ENCODE results near the gene FHOD1.

Gene FHOD1

GRCh38 chr16:67277294-67277998 is 30.2 kb upstream of the FHOD1 start:
- no peak for DNase-seq

DNA sequence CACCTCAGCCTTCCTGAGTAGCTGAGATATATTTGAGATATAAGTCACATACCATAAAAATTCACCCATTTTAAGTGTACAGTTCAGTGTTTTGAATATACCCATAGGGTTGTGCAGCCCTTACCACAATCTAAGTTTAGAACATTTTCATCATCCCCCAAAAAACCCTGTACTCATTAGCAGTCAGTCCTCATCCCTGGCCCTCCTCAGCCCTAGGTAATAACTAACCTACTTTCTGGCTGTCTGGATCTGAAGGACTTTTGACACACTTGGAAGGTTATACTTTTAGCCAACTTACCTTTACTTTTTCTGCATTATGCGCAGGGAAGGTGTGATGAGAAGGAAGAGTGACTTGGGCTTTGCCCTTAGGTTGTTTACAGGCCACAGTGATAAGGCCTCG is 28.0 kb upstream of the FHOD1 start:
- no peak for DNase-seq

GRCh38 chr16:67271446-67271845 is 24.2 kb upstream of the FHOD1 start:
- DNase-seq, result no peak

DNA sequence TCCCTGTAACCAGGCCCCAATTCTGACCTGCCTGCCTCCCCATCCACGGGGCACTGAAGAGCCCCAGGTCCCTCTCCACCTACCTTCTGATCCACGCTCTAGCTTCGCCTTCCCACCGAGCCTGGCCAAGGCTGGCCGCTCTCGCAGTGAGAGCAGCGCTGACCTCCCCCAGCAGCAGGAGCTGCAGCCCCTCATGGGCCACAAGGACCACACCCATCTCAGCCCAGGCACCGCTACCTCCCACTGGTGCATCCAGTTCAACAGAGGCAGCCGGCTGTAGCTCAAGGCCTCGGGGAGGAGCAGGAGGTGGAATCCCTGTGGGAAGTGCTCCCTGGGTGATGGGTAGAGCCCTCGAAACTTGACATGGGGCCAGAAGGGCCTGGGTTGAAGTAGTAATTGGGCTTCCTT is 23.7 kb upstream of the FHOD1 start:
- no peak for DNase-seq

- no peak for DNase-seq
These were observed 22.5 kb upstream of the FHOD1 start for GRCh38 chr16:67269766-67270165.

- no peak for DNase-seq
These were observed 20.9 kb upstream of the FHOD1 start for GRCh38 chr16:67268136-67268579.

DNA sequence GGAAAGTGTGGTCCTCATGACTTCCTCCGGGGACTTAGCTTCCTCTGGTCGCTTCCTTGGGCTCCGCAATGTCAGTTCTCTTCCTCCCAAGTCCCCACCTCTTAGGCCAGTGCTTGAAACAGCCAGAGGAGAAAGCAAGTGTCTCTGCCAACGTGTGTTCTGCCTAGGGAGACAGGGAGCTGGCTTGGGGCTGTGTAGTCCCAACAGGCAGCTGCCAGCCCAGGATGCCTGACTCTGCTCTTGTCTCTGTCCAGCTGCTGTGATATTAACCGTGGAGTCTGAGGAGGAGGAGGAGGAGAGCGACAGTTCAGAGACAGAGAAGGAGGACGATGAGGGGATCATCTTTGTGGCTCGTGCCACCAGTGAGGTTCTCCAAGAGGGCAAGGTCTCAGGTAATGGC is 18.6 kb upstream of the FHOD1 start:
- no peak for DNase-seq

DNA sequence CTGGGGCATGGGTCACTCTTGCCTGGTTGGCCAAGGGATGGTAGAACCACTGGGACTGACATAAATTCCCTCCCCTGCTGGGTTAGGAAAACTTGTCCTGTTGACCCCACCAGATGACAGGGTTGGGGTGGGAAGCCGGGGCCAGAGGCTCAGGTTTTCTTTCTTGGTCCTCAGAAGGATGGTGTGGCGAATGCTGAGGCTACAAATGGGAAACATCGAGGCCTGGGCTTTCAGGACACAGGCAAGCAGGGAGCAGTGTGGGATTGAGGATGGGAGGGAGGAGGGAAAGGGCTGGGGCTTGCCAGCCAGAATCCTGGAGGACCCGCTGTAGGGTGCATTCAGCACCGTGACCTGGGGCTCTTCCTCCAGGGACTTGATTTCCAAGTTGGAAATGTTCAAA is 17.6 kb upstream of the FHOD1 start:
- DNase-seq, result no peak

DNA sequence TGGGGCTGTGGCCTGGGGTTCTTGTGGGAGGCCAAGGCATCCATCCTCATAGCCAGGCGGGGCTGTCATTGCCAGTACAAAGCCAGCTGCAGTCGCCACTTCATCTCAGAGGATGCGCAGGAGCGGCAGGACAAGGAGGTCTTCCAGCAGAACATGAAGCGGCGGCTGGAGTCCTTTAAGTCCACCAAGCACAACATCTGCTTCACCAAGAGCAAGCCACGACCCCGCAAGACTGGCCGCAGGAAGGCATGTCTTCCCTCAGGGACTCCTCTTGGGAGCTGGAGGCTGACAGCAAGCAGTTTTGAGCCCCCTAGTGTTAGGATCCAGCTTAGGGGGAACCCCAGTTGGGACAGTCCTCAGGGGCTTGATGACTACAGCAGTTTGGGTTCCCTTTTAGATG is 17.0 kb upstream of the FHOD1 start:
- no peak for DNase-seq

DNA sequence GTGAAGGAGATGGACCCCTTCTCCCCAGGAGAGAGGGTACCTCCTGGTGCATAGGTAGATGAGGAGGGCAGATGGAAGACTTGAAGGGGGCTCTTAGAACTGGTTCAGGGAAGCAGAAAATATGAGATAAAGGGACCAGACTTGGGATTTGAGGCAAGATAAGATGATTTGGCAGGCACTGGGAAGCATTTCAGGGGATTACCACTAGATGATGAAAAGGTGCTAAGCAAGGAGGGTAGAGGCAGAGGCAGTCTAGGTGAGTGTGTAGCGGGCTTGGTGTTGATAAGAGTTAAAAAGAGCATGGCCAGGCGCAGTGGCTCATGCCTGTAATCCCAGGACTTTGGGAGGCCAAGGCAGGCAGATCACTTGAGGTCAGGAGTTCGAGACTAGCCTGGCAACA is 15.9 kb upstream of the FHOD1 start:
- no peak for DNase-seq

GRCh38 chr16:67260426-67261063 is 13.3 kb upstream of the FHOD1 start:
- no peak for DNase-seq

DNA sequence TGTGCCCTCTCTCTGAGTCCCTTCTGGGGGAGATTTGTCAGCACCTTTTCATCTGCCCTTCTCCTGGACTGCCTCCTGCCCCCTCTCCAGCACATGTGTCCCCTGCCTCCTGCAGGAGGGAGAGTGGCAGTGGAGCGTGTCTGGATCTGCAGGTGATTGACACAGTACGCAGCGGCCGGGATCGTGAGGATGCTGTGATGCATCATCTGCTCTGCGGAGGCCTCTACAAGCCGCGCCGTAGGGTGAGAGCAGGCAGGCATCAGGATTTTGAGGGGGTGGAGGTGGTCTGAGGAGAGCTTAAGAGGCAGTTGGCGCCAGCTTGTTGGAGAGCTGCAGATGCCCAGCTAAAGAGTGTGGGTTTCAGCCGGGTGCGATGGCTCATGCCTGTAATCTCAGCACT is 12.4 kb upstream of the FHOD1 start:
- DNase-seq, result no peak

DNA sequence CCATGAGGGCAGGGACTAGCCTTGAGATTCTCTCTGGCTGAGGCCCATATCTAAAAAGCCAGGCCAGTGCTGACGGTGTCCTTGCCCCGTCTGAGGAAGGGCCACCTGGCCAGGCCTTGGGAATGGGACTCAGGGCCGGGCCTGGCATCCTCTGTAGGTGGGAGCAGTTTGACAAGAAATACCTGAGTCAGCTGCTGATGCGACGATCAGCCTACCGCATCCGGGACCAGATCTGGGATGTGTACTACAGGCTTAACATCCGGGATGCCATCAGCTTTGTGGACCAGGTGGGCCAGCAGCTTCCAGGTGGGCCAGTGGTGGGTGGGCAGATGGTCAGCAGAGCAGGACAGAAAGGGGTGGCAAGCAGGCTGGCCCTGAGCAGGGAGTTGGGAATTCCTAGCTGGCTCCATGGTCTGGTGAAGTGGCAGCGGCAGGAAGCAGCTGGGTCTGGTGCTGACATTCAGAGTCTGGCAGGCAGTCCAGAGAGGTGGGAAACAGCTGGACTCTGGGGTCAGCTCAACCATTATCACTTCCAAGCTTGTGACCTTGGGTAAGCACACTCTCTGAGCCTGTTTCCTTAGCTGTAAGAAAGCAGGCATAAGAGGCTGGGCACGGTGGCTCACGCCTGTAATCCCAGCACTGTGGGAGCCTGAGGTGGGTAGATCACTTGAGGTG is 11.0 kb upstream of the FHOD1 start:
- no peak for DNase-seq

GRCh38 chr16:67257486-67258160 is 10.3 kb upstream of the FHOD1 start:
- DNase-seq, result no peak

- DNase-seq, result no peak
These were observed 9.5 kb upstream of the FHOD1 start for GRCh38 chr16:67256701-67257230.

GRCh38 chr16:67255553-67256221 is 8.4 kb upstream of the FHOD1 start:
- DNase-seq, result no peak

- no peak for DNase-seq
These were observed 7.7 kb upstream of the FHOD1 start for GRCh38 chr16:67254801-67255552.

- no peak for DNase-seq
These were observed 5.6 kb upstream of the FHOD1 start for GRCh38 chr16:67252609-67253497.

DNA sequence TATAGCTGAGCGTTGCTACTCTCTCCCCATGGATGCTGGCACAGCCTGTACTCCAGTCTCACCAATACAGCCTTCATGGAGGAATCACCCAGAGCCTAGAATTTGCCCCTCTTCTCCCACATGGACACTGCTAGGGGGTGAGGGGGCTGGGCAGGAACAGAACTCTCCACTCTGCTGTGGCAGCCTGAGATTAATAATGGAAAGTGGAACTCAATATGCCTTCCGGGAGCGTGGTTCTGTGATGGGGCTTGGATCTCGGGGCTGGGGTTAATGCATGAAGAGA is 2.7 kb upstream of the FHOD1 start:
- DNase-seq, result no peak

DNA sequence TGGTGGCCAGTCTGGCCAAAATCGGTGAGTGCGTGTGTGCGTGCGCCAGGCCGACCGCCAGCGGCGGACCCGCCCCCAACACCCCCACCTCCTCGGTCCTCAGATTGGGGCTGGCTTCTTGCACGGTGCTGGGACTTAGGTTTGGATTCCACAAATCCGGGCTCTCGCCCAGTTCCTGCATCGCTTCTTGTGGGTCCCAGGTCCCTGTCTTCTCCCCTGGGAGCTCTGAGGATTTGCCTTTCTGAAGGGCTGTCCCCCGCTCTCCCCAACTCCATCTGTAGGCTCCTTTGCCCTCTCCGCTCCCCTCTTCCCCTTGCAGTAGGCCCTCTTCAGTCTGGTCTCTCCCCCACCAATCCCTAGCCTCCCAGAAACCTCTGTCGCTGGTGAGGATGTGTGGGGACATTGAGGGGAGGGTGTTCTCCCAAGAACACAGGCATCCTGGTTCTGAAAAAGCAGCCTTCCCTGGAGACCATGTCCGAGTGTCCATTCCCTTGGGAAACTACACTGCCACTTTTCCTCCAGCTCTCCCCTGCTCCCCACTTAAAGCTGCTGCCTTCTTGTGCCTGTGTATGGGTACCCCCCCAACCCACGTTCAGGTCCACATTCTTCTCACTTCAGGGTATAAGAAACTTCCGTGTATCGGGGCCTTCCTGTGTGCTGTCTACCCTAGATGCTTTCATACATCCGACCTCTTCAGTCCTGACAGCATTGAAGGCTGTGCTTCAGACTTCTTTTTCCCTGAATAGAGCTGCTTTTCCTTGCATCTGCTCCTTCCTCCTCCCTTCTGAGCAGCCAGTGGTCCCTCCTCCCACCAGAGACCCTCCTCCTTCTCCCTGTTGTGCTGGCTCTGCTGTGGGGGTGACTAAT is 2.1 kb upstream of the FHOD1 start:
- no peak for DNase-seq
